Neural progenitor cell (in vitro differentiated cells): ENCODE results near the gene CERS6.

Experiments
- EZH2phosphoT487 ChIP-seq: fragments of 200-600 bp; sonication (generic); IDR thresholded peaks from 2 replicates; pipeline ENCODE4 v1.6.1; 2017; ENCODE audit warnings: antibody characterized with exemption
- TF ChIP-seq, protein P1 (sequence below): fragments of 200-600 bp; sonication (generic); IDR thresholded peaks from 2 replicates; pipeline ENCODE4 v1.5.1; 2017; ENCODE audit warnings: antibody characterized with exemption, mild to moderate bottlenecking

GRCh38 chr2:168602846-168603401, 146.9 kb downstream of the CERS6 start:
- TF ChIP-seq, protein P1, sequence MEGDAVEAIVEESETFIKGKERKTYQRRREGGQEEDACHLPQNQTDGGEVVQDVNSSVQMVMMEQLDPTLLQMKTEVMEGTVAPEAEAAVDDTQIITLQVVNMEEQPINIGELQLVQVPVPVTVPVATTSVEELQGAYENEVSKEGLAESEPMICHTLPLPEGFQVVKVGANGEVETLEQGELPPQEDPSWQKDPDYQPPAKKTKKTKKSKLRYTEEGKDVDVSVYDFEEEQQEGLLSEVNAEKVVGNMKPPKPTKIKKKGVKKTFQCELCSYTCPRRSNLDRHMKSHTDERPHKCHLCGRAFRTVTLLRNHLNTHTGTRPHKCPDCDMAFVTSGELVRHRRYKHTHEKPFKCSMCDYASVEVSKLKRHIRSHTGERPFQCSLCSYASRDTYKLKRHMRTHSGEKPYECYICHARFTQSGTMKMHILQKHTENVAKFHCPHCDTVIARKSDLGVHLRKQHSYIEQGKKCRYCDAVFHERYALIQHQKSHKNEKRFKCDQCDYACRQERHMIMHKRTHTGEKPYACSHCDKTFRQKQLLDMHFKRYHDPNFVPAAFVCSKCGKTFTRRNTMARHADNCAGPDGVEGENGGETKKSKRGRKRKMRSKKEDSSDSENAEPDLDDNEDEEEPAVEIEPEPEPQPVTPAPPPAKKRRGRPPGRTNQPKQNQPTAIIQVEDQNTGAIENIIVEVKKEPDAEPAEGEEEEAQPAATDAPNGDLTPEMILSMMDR: no peak
- TF ChIP-seq EZH2phosphoT487: no peak
